ENCODE results near the gene GOLGA7B.

GOLGA7B gene

GRCh38 chr10:97849103-97849686, 448 bp upstream of the GOLGA7B start:
- TF ChIP-seq CTCF (IDR thresholded peaks at IDR 0.05; ENCODE audit: extremely low read depth, missing control alignments) = no peak
- peak; percentile 40 for DNase-seq (ENCODE audit: low spot score)

GRCh38 chr10:97850446-97850845, 803 bp downstream of the GOLGA7B start:
- TF ChIP-seq CTCF (IDR thresholded peaks at IDR 0.05; ENCODE audit: extremely low read depth, missing control alignments) = no peak
- no peak for DNase-seq (ENCODE audit: low spot score)

GRCh38 chr10:97851341-97852001, 1.8 kb downstream of the GOLGA7B start:
- DNase-seq (ENCODE audit: low spot score) = no peak

GRCh38 chr10:97852277-97852676, 2.6 kb downstream of the GOLGA7B start:
- no peak for TF ChIP-seq CTCF (IDR thresholded peaks at IDR 0.05; ENCODE audit: extremely low read depth, missing control alignments)
- DNase-seq (ENCODE audit: low spot score) = no peak

More at GRCh38 chr10:97851341-97852001, 1.8 kb downstream of the GOLGA7B start:
- TF ChIP-seq CTCF (IDR thresholded peaks at IDR 0.05; ENCODE audit: extremely low read depth, missing control alignments) = no peak

GRCh38 chr10:97852840-97853405, 3.3 kb downstream of the GOLGA7B start:
- TF ChIP-seq CTCF (IDR thresholded peaks at IDR 0.05; ENCODE audit: extremely low read depth, missing control alignments) = no peak
- no peak for DNase-seq (ENCODE audit: low spot score)

- DNase-seq (ENCODE audit: low spot score) = no peak
- no peak for TF ChIP-seq CTCF (IDR thresholded peaks at IDR 0.05; ENCODE audit: extremely low read depth, missing control alignments)
Observed at GRCh38 chr10:97854743-97855142, 5.1 kb downstream of the GOLGA7B start.

GRCh38 chr10:97858001-97858439, 8.4 kb downstream of the GOLGA7B start:
- DNase-seq (ENCODE audit: low spot score) = no peak
- TF ChIP-seq CTCF (IDR thresholded peaks at IDR 0.05; ENCODE audit: extremely low read depth, missing control alignments) = no peak
